ENCODE results near the gene TBC1D19.
"Not testable (repeated sequence)": the region's sequence is repeated elsewhere in the genome, so short reads cannot be mapped to it uniquely, and the experiment has no call there.

The TBC1D19 gene

DNA sequence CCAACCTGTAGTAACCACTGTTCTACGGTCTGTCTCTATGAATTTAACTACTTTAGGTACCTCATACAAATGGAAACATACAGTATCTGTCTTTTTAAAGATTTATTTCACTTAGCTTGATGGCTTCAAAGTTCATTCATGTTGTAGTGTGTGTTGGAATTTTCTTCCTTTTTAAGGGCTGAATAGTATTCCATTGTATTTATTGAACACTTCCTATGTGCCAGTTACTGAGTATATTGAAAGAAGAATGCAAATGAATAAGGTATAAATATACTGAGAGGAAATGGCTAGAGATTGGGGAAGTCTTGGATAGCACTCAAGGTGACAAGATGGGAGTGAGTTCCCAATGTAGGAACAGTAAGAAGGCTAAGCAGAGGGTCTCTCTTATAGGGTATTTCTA lies 17.3 kb downstream of the TBC1D19 start:
- Histone ChIP-seq H3K4me3 (ENCODE audit: low read depth in 1 of 2, low read length in 2 of 2) (no peak overlapping the region), H3K27me3 (ENCODE audit: control insufficient read depth in 1 of 2, insufficient read depth in 2 of 2, low read length in 2 of 2) (no peaks in the 10 kb centered on the region), H3K27ac (ENCODE audit: low read depth, low read length) (no peak overlapping the region)

DNA sequence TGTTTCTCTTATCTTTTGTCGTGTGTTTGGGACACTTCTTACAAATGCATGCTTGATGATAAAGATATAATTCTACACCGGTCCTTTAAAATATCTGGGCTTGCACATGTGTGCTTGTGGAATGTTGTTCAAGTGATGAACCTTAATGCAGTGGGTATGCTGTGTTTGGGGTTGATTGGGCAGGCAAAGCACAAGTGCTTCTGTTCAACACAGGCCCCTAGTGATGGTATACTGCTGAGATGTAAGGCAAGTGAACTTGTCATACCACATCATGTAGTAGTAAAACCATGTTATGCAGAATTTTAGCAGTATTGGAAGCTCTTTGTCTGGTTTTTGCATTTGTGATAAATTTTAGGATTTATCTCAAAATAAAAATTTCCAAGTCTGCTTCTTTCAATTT lies 23.9 kb downstream of the TBC1D19 start:
- H3K4me3 ChIP-seq (ENCODE audit: low read depth in 1 of 2, low read length in 2 of 2), result no peak overlapping the region
- H3K36me3 ChIP-seq (ENCODE audit: insufficient read depth, low read length), result no peaks in the 10 kb centered on the region
- H3K27ac ChIP-seq (ENCODE audit: low read depth, low read length), result no peak overlapping the region
- no peaks in the 10 kb centered on the region for H3K27me3 ChIP-seq (ENCODE audit: control insufficient read depth in 1 of 2, insufficient read depth in 2 of 2, low read length in 2 of 2)
- no peaks in the 10 kb centered on the region for H3K9me3 ChIP-seq (ENCODE audit: low read length)
- no peak overlapping the region for H3K9ac ChIP-seq (ENCODE audit: low read length)
- H3K4me1 ChIP-seq (ENCODE audit: insufficient read depth, low read length), result peaks cover 21% of the 10 kb centered on the region

More for the DNA sequence above, 17.3 kb downstream of the TBC1D19 start:
- Histone ChIP-seq H3K4me1 (ENCODE audit: insufficient read depth, low read length) (no peaks in the 10 kb centered on the region), H3K9ac (ENCODE audit: low read length) (no peak overlapping the region), H3K9me3 (ENCODE audit: low read length) (no peaks in the 10 kb centered on the region), H3K36me3 (ENCODE audit: insufficient read depth, low read length) (no peaks in the 10 kb centered on the region)

DNA sequence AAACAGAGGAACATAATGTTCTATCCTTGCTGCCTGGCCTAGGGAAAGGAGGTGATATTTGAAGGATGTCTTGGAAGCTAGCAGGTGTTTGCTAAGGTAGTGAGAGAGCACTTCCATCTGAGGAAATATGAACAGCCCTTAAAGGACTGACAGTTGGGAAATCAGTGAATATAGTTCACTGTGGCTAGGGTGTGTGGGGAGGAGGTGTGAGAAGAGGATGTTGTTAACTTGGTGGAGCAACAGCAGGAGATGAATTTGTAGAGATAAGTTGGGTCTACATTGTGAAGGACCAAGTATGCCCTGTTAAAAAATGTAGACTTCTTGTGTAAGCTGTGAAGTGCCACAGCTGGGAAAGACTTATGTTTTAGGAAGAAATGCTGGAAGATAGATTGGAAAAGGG lies 25.5 kb downstream of the TBC1D19 start:
- H3K36me3 ChIP-seq (ENCODE audit: insufficient read depth, low read length), result no peaks in the 10 kb centered on the region
- no peak overlapping the region for H3K9ac ChIP-seq (ENCODE audit: low read length)
- H3K27ac ChIP-seq (ENCODE audit: low read depth, low read length), result no peak overlapping the region
- H3K4me3 ChIP-seq (ENCODE audit: low read depth in 1 of 2, low read length in 2 of 2), result no peak overlapping the region
- no peaks in the 10 kb centered on the region for H3K27me3 ChIP-seq (ENCODE audit: control insufficient read depth in 1 of 2, insufficient read depth in 2 of 2, low read length in 2 of 2)
- H3K9me3 ChIP-seq (ENCODE audit: low read length), result no peaks in the 10 kb centered on the region
- peaks cover 21% of the 10 kb centered on the region for H3K4me1 ChIP-seq (ENCODE audit: insufficient read depth, low read length)

DNA sequence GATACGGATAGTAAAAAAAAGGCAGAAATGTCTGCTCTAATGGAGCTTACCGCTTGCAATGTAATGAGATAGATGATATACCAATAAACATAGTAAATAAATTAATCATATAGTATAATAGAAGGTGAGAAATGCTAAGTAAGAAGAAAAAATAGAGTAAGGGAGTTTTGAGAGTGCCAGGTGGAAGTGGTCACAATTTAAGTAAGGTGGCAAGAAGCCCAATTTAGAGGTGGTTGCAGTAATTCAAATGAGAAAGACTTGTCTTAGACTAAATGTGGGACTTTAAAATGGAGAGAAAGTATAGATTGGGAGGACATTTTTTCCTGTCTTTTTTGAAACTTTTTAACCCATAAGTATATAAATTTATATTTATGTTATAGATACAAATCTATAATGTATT lies 26.0 kb downstream of the TBC1D19 start:
- Histone ChIP-seq H3K4me1 (ENCODE audit: insufficient read depth, low read length) (peaks cover 21% of the 10 kb centered on the region), H3K9ac (ENCODE audit: low read length) (no peak overlapping the region), H3K27ac (ENCODE audit: low read depth, low read length) (no peak overlapping the region), H3K27me3 (ENCODE audit: control insufficient read depth in 1 of 2, insufficient read depth in 2 of 2, low read length in 2 of 2) (no peaks in the 10 kb centered on the region), H3K4me3 (ENCODE audit: low read depth in 1 of 2, low read length in 2 of 2) (no peak overlapping the region), H3K36me3 (ENCODE audit: insufficient read depth, low read length) (no peaks in the 10 kb centered on the region), H3K9me3 (ENCODE audit: low read length) (no peaks in the 10 kb centered on the region)

DNA sequence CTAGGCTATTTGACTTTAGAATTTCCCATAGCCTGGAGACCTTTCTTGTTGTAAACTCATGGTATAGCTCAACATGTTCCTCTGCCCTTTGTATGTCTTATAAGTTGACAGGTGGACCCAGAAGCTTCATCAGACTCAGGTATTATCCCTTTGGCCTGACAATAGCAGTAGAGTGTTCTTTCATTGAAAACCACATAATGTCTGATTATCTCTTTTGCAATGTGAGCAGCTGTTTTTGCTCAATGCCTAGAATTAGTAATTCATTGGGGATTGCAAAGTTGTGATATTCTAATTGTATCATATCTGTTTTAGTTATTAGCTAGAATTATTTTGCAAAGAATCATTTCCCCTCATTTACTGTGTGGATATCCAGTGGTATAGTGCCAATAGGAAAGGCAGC lies 27.5 kb downstream of the TBC1D19 start:
- no peaks in the 10 kb centered on the region for H3K36me3 ChIP-seq (ENCODE audit: insufficient read depth, low read length)
- peaks cover 21% of the 10 kb centered on the region for H3K4me1 ChIP-seq (ENCODE audit: insufficient read depth, low read length)

DNA sequence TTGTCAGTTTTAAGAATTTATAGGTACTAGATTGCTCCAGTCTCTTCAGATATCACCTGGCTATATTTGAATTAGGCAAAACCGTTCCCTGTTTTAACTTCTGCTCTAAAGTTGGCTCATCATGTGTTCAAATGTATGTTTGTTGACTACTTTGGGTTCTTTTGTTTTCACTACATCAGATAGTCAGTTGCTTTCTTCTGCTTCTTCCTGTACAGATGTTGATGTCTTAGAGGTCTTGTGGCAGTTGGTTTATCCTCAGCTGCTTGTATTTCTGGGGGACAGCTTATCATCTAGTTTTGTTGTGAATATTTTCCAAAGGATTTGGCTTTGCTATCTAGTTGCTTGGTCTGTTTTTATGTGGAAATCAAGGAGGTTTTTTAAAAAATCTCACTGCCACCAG lies 28.0 kb downstream of the TBC1D19 start:
- H3K9ac ChIP-seq (ENCODE audit: low read length), result no peak overlapping the region
- H3K9me3 ChIP-seq (ENCODE audit: low read length), result no peaks in the 10 kb centered on the region
- H3K4me1 ChIP-seq (ENCODE audit: insufficient read depth, low read length), result peaks cover 15% of the 10 kb centered on the region
- H3K27me3 ChIP-seq (ENCODE audit: control insufficient read depth in 1 of 2, insufficient read depth in 2 of 2, low read length in 2 of 2), result no peaks in the 10 kb centered on the region
- no peak overlapping the region for H3K4me3 ChIP-seq (ENCODE audit: low read depth in 1 of 2, low read length in 2 of 2)
- H3K27ac ChIP-seq (ENCODE audit: low read depth, low read length), result no peak overlapping the region
- H3K36me3 ChIP-seq (ENCODE audit: insufficient read depth, low read length), result no peaks in the 10 kb centered on the region

More for the DNA sequence above, 27.5 kb downstream of the TBC1D19 start:
- no peaks in the 10 kb centered on the region for H3K27me3 ChIP-seq (ENCODE audit: control insufficient read depth in 1 of 2, insufficient read depth in 2 of 2, low read length in 2 of 2)
- no peak overlapping the region for H3K9ac ChIP-seq (ENCODE audit: low read length)
- H3K4me3 ChIP-seq (ENCODE audit: low read depth in 1 of 2, low read length in 2 of 2), result no peak overlapping the region
- H3K27ac ChIP-seq (ENCODE audit: low read depth, low read length), result no peak overlapping the region
- no peaks in the 10 kb centered on the region for H3K9me3 ChIP-seq (ENCODE audit: low read length)

DNA sequence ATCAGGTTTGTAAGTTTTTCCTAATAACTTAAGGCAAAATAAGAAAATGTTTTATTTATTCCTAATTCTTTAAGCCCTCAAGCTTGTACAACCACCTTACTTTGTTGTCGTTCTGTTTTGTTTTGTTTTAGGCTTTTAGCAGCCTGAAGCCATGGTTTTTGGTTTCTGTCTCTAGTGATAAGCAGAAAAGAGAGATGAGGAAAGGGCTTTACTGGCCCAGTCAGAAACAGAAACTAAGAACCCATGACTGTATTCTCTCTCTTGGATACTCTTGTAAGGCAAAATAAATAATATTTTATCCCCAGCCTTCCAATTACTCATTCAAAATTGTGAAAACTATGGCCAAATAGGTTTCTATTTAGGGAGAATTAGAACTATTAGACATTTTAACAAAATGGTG lies 29.4 kb downstream of the TBC1D19 start:
- Histone ChIP-seq H3K36me3 (ENCODE audit: insufficient read depth, low read length) (no peaks in the 10 kb centered on the region), H3K27ac (ENCODE audit: low read depth, low read length) (no peak overlapping the region), H3K9me3 (ENCODE audit: low read length) (no peaks in the 10 kb centered on the region), H3K4me3 (ENCODE audit: low read depth in 1 of 2, low read length in 2 of 2) (no peak overlapping the region), H3K9ac (ENCODE audit: low read length) (no peak overlapping the region), H3K27me3 (ENCODE audit: control insufficient read depth in 1 of 2, insufficient read depth in 2 of 2, low read length in 2 of 2) (no peaks in the 10 kb centered on the region), H3K4me1 (ENCODE audit: insufficient read depth, low read length) (peaks cover 10% of the 10 kb centered on the region)

DNA sequence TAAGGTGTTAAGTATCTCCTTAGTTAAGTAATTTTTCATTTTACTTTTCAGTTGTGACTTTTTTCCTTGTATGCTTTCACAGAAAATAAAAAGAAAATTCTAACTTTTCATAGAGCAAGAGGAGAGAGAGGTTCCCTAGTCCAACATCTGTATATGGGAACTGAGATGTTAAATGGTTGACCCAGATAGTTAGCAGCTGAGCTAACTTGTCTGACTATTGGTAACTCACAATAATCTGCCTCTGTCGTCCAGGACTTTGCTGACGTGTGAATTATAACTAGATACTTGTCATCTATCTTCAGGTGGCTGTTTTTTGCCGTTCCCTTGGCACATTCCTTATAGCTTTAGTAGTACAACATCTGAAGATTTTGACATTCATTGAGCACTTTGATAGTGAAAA lies 29.9 kb downstream of the TBC1D19 start:
- Histone ChIP-seq H3K9me3 (ENCODE audit: low read length) (no peaks in the 10 kb centered on the region), H3K36me3 (ENCODE audit: insufficient read depth, low read length) (no peaks in the 10 kb centered on the region), H3K27me3 (ENCODE audit: control insufficient read depth in 1 of 2, insufficient read depth in 2 of 2, low read length in 2 of 2) (no peaks in the 10 kb centered on the region), H3K4me3 (ENCODE audit: low read depth in 1 of 2, low read length in 2 of 2) (no peak overlapping the region), H3K4me1 (ENCODE audit: insufficient read depth, low read length) (peaks cover 6% of the 10 kb centered on the region), H3K9ac (ENCODE audit: low read length) (no peak overlapping the region), H3K27ac (ENCODE audit: low read depth, low read length) (no peak overlapping the region)

DNA sequence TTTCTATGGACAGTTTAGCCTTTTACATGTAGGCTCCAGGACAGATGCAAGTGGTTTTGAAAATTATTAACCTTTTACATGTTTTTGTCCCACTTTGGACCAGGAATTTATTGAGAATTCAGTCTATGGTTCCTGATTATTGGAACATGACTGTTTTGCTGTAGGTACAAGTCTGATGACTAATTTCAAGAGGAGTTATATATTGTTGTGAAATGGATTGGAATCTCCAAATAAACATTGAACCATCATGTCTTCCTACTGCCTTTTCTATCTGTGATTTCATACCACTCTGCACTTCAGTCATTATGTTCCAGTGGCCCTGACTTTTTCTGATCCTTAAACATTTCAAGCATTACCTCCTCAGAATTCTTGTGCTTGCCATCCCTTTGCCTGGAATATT lies 35.9 kb downstream of the TBC1D19 start:
- no peak overlapping the region for H3K4me3 ChIP-seq (ENCODE audit: low read depth in 1 of 2, low read length in 2 of 2)
- no peak overlapping the region for H3K9ac ChIP-seq (ENCODE audit: low read length)
- H3K27ac ChIP-seq (ENCODE audit: low read depth, low read length), result no peak overlapping the region
- H3K4me1 ChIP-seq (ENCODE audit: insufficient read depth, low read length), result peaks cover 4% of the 10 kb centered on the region
- no peaks in the 10 kb centered on the region for H3K36me3 ChIP-seq (ENCODE audit: insufficient read depth, low read length)
- H3K9me3 ChIP-seq (ENCODE audit: low read length), result no peaks in the 10 kb centered on the region
- H3K27me3 ChIP-seq (ENCODE audit: control insufficient read depth in 1 of 2, insufficient read depth in 2 of 2, low read length in 2 of 2), result no peaks in the 10 kb centered on the region

DNA sequence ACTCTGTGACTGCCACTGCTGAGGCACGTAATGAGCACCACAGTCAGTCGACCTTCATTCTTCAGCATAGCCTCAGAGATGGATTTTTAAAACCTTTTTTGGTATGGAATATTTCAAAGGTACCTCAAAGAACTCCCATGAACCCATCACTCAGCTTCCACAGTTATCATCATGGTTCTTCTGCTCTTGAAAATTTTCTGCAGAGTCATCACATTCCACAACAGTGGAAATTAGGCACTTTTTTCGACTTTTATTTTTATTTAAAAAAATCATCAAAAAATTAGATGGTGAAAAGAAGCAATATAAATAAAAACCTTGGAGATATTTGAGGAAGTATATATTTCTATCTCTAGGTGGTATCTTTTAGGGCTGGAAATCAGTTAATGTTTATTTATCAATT lies 37.5 kb downstream of the TBC1D19 start:
- Histone ChIP-seq H3K4me3 (ENCODE audit: low read depth in 1 of 2, low read length in 2 of 2) (no peak overlapping the region), H3K4me1 (ENCODE audit: insufficient read depth, low read length) (peaks cover 9% of the 10 kb centered on the region), H3K9ac (ENCODE audit: low read length) (no peak overlapping the region), H3K9me3 (ENCODE audit: low read length) (no peaks in the 10 kb centered on the region), H3K27ac (ENCODE audit: low read depth, low read length) (no peak overlapping the region), H3K36me3 (ENCODE audit: insufficient read depth, low read length) (no peaks in the 10 kb centered on the region), H3K27me3 (ENCODE audit: control insufficient read depth in 1 of 2, insufficient read depth in 2 of 2, low read length in 2 of 2) (no peaks in the 10 kb centered on the region)

DNA sequence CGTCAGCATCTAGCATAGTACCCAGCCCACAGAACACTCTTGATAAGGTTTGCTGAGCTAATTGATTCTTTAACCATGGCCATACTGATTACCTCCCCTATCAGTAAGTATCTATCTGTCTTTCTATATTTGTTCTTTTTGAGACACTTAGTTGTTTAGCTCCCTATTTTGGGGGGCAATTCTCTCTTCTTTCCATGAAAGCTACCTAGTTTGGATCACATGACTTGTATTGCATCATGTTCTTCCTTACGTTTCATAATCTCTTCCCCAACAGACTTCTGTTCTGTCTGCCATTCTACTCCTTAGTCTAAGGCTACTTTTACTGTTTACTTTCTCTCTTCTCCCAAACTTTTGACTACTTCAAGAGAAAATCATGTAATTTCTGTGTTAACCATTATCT lies 39.0 kb downstream of the TBC1D19 start:
- no peak overlapping the region for H3K9ac ChIP-seq (ENCODE audit: low read length)
- H3K36me3 ChIP-seq (ENCODE audit: insufficient read depth, low read length), result no peaks in the 10 kb centered on the region
- H3K9me3 ChIP-seq (ENCODE audit: low read length), result no peaks in the 10 kb centered on the region
- no peak overlapping the region for H3K4me3 ChIP-seq (ENCODE audit: low read depth in 1 of 2, low read length in 2 of 2)
- H3K4me1 ChIP-seq (ENCODE audit: insufficient read depth, low read length), result peaks cover 9% of the 10 kb centered on the region
- no peaks in the 10 kb centered on the region for H3K27me3 ChIP-seq (ENCODE audit: control insufficient read depth in 1 of 2, insufficient read depth in 2 of 2, low read length in 2 of 2)
- H3K27ac ChIP-seq (ENCODE audit: low read depth, low read length), result no peak overlapping the region

DNA sequence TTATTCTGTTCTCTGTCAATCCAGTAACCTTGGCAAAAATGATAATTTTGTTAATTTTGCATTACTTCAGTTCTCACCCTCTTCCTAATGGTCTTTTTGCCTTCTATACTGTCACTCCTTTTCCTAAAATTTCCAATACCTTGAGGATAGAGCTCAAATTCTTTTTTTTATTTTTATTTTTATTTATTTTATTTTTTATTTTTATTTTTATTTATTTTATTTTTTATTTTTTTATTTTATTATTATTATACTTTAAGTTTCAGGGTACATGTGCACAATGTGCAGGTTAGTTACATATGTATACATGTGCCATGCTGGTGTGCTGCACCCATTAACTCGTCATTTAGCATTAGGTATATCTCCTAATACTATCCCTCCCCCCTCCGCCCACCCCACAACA lies 42.8 kb downstream of the TBC1D19 start:
- H3K9me3 ChIP-seq (ENCODE audit: low read length); H3K36me3 ChIP-seq (ENCODE audit: insufficient read depth, low read length); H3K4me1 ChIP-seq (ENCODE audit: insufficient read depth, low read length); H3K27me3 ChIP-seq (ENCODE audit: control insufficient read depth in 1 of 2, insufficient read depth in 2 of 2, low read length in 2 of 2); H3K27ac ChIP-seq (ENCODE audit: low read depth, low read length); H3K9ac ChIP-seq (ENCODE audit: low read length); H3K4me3 ChIP-seq (ENCODE audit: low read depth in 1 of 2, low read length in 2 of 2): not testable (repeated sequence)

All from muscle layer of colon (tissue), 2 donors.